Prostate gland (tissue), 2 donors: ENCODE measurements around the gene PCDH12.

ENCODE experiments used
- POLR2AphosphoS5 ChIP-seq: sonication (generic); formaldehyde crosslinking; IDR thresholded peaks from one replicate; pipeline ENCODE4 v1.6.1; 2017; ENCODE audit warnings: antibody characterized with exemption
- TF ChIP-seq, protein P1 (sequence below), 4 experiments: fragments of 200-600 bp in 2 of 4; fragments of 450-650 bp in 2 of 4; sonication (generic) in 2 of 4; IDR thresholded peaks; 1 replicate in 3 of 4; 2 replicates in 1 of 4; pipeline ENCODE4 v1.5.1; 2016 to 2019; ENCODE audit warnings: antibody characterized with exemption in 4 of 4, mild to moderate bottlenecking in 2 of 4, moderate library complexity in 2 of 4

DNA sequence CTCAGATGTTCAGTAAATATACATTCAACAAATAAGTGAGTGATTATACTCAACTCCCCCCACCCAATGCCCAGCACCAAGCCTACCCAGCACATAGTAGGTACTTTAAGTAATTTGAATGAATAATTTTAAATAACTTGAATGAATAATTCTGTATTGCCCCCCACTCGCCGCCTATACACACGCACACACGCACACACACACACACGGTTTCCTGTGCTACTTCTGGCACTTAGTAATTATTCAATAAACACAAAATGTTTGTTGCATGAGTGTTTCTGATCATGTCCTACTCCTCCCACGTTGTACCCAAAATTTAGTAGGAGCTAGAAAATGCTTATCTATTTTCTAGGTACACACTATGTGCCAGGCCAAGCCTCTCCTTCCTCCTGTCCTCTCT lies 16.2 kb downstream of the PCDH12 start:
- TF ChIP-seq, protein P1, sequence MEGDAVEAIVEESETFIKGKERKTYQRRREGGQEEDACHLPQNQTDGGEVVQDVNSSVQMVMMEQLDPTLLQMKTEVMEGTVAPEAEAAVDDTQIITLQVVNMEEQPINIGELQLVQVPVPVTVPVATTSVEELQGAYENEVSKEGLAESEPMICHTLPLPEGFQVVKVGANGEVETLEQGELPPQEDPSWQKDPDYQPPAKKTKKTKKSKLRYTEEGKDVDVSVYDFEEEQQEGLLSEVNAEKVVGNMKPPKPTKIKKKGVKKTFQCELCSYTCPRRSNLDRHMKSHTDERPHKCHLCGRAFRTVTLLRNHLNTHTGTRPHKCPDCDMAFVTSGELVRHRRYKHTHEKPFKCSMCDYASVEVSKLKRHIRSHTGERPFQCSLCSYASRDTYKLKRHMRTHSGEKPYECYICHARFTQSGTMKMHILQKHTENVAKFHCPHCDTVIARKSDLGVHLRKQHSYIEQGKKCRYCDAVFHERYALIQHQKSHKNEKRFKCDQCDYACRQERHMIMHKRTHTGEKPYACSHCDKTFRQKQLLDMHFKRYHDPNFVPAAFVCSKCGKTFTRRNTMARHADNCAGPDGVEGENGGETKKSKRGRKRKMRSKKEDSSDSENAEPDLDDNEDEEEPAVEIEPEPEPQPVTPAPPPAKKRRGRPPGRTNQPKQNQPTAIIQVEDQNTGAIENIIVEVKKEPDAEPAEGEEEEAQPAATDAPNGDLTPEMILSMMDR (IDR thresholded peaks at IDR 0.05) = no peak
- TF ChIP-seq POLR2AphosphoS5 = no peak
